ENCODE data around the gene GUCY2F.
A peak's percentile ranks its signal among the peaks of the same experiment; 100 is the strongest.

GUCY2F gene

GRCh38 chrX:109472939-109473735, 8.7 kb downstream of the GUCY2F start:
- H3K27ac ChIP-seq (ENCODE audit: low read length), result no peak overlapping the region
- no peak overlapping the region for H3K9ac ChIP-seq (ENCODE audit: low read length)
- no peaks in the 10 kb centered on the region for H3K36me3 ChIP-seq (replicated peaks; ENCODE audit: low read depth, low read length)
- no peaks in the 10 kb centered on the region for H3K9me3 ChIP-seq (ENCODE audit: insufficient read depth, low read length)
- no peaks in the 10 kb centered on the region; the same call in none of the 2 replicates for H3K4me1 ChIP-seq (ENCODE audit: low read length)
- peak overlapping the region; percentile 34 for H3K4me2 ChIP-seq (ENCODE audit: low read length)
- H3K79me2 ChIP-seq (ENCODE audit: low read length), result no peaks in the 10 kb centered on the region
- peak overlapping the region; percentile 20; the same call in 1 of the 2 replicates for H3K4me3 ChIP-seq (ENCODE audit: low read length)
- H3K27me3 ChIP-seq (ENCODE audit: low read depth, low read length), result no peaks in the 10 kb centered on the region
- no peaks in the 10 kb centered on the region for H4K20me1 ChIP-seq (ENCODE audit: insufficient read depth, low read length)
- H2AFZ ChIP-seq (ENCODE audit: low read depth, low read length), result no peak overlapping the region
- TF ChIP-seq CTCF (IDR thresholded peaks at IDR 0.05; ENCODE audit: low read depth, low read length) (peak; percentile 60), EZH2phosphoT487 (IDR thresholded peaks at IDR 0.05; ENCODE audit: low read depth) (no peak)

GRCh38 chrX:109464231-109464630, 17.7 kb downstream of the GUCY2F start:
- H3K4me2 ChIP-seq (ENCODE audit: low read length), result no peak overlapping the region
- no peak overlapping the region for H3K27ac ChIP-seq (ENCODE audit: low read length)
- H3K27me3 ChIP-seq (ENCODE audit: low read depth, low read length), result no peaks in the 10 kb centered on the region
- H4K20me1 ChIP-seq (ENCODE audit: insufficient read depth, low read length), result no peaks in the 10 kb centered on the region
- no peaks in the 10 kb centered on the region for H3K9me3 ChIP-seq (ENCODE audit: insufficient read depth, low read length)
- H3K9ac ChIP-seq (ENCODE audit: low read length), result no peak overlapping the region
- TF ChIP-seq EZH2phosphoT487 (IDR thresholded peaks at IDR 0.05; ENCODE audit: low read depth) (no peak), CTCF (IDR thresholded peaks at IDR 0.05; ENCODE audit: low read depth, low read length) (no peak)
- H2AFZ ChIP-seq (ENCODE audit: low read depth, low read length), result no peak overlapping the region
- no peaks in the 10 kb centered on the region for H3K4me1 ChIP-seq (ENCODE audit: low read length)
- H3K4me3 ChIP-seq (ENCODE audit: low read length), result no peak overlapping the region
- no peaks in the 10 kb centered on the region for H3K36me3 ChIP-seq (replicated peaks; ENCODE audit: low read depth, low read length)
- H3K79me2 ChIP-seq (ENCODE audit: low read length), result no peaks in the 10 kb centered on the region

GRCh38 chrX:109463784-109464183, 18.1 kb downstream of the GUCY2F start:
- H3K4me1 ChIP-seq (ENCODE audit: low read length), result no peaks in the 10 kb centered on the region
- H4K20me1 ChIP-seq (ENCODE audit: insufficient read depth, low read length), result no peaks in the 10 kb centered on the region
- no peak overlapping the region for H3K9ac ChIP-seq (ENCODE audit: low read length)
- H3K4me2 ChIP-seq (ENCODE audit: low read length), result no peak overlapping the region
- H3K27ac ChIP-seq (ENCODE audit: low read length), result no peak overlapping the region
- no peaks in the 10 kb centered on the region for H3K79me2 ChIP-seq (ENCODE audit: low read length)
- H3K27me3 ChIP-seq (ENCODE audit: low read depth, low read length), result no peaks in the 10 kb centered on the region
- H3K9me3 ChIP-seq (ENCODE audit: insufficient read depth, low read length), result no peaks in the 10 kb centered on the region
- H2AFZ ChIP-seq (ENCODE audit: low read depth, low read length), result no peak overlapping the region
- H3K36me3 ChIP-seq (replicated peaks; ENCODE audit: low read depth, low read length), result no peaks in the 10 kb centered on the region
- no peak overlapping the region for H3K4me3 ChIP-seq (ENCODE audit: low read length)
- TF ChIP-seq CTCF (IDR thresholded peaks at IDR 0.05; ENCODE audit: low read depth, low read length), result no peak

DNA sequence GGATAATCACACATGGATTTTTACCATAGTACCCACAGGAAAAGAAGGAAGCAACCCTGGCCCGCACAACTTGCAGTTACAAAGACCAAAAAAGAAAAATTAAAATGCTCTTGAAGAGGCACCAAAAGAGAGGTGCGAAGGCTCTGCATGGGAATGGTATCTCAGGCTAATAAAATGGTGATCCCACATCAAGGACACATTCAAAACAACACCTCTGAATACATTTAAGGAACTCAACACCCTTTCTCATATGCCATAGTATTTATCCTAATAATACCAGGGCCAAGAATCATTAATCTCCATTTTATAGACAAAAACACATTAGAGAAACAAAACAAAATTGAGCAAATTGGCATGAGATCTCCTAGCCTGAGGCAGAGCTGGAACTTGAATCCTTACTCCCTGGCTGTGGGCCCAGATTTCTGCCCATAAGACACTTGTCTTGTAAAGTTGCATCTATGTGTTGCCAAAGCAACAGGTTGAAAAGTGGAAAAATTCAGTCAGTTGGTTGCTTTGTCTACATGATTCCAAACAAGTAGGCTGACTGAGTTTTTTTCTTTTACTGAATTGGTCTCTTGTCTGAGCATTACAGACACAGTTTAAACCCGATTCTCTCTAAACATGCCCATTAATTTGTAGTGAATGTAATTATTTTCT, 33.5 kb downstream of the GUCY2F start:
- H3K4me2 ChIP-seq (ENCODE audit: low read length), result no peak overlapping the region
- no peak for TF ChIP-seq EZH2phosphoT487 (IDR thresholded peaks at IDR 0.05; ENCODE audit: low read depth)
- H3K9ac ChIP-seq (ENCODE audit: low read length), result no peak overlapping the region
- H4K20me1 ChIP-seq (ENCODE audit: insufficient read depth, low read length), result no peaks in the 10 kb centered on the region
- H3K36me3 ChIP-seq (replicated peaks; ENCODE audit: low read depth, low read length), result no peaks in the 10 kb centered on the region
- no peaks in the 10 kb centered on the region for H3K79me2 ChIP-seq (ENCODE audit: low read length)
- no peaks in the 10 kb centered on the region for H3K27me3 ChIP-seq (ENCODE audit: low read depth, low read length)
- H3K27ac ChIP-seq (ENCODE audit: low read length), result no peak overlapping the region
- no peak overlapping the region for H2AFZ ChIP-seq (ENCODE audit: low read depth, low read length)
- no peak overlapping the region for H3K4me3 ChIP-seq (ENCODE audit: low read length)
- H3K4me1 ChIP-seq (ENCODE audit: low read length), result no peaks in the 10 kb centered on the region
- no peaks in the 10 kb centered on the region for H3K9me3 ChIP-seq (ENCODE audit: insufficient read depth, low read length)

Measured in OCI-LY3 (cell line).